HEK293T (cell line): Measurements from ENCODE around the gene CTAGE4.

ENCODE experiments used
- ARNT ChIP-seq: fragments of 450-650 bp; IDR thresholded peaks from 2 replicates; pipeline ENCODE4 v1.6.1; 2017; ENCODE audit warnings: mild to moderate bottlenecking
- FOXK2 ChIP-seq: fragments of 450-650 bp; IDR thresholded peaks from 2 replicates; pipeline ENCODE4 v1.6.1; 2016; ENCODE audit warnings: mild to moderate bottlenecking
- HDGF ChIP-seq: fragments of 450-650 bp; IDR thresholded peaks from 2 replicates; pipeline ENCODE4 v1.6.1; 2017; ENCODE audit warnings: antibody characterized with exemption, borderline replicate concordance
- NFRKB ChIP-seq: fragments of 450-650 bp; IDR thresholded peaks from 2 replicates; pipeline ENCODE4 v1.6.1; 2016; ENCODE audit warnings: mild to moderate bottlenecking, moderate library complexity
- SP1 ChIP-seq: fragments of 450-650 bp; IDR thresholded peaks from 2 replicates; pipeline ENCODE4 v1.6.1; 2017
- TARDBP ChIP-seq: fragments of 450-650 bp; IDR thresholded peaks from 2 replicates; pipeline ENCODE4 v1.6.1; 2016
- ZNF384 ChIP-seq: fragments of 450-650 bp; IDR thresholded peaks from 2 replicates; pipeline ENCODE4 v1.6.1; 2016

DNA sequence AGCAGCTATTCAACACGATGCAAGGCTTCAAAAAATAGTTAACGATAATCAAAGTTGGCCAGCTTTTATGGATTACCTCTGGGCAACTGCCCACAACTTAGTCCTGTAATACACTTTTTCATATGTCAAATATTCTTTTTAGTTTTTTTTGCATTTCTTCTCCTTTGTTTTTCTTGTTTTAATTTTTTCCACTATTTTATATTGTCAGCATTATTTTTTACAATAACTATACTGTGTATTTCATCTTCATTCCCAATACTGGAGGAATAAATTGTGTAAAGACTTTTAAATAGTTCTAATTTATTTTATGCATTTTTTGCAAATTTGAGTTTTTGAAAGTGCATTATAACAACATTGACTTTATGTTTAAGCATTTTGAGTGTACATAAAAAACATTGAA, 18.5 kb upstream of the CTAGE4 start:
- no peak for TF ChIP-seq SP1
- TF ChIP-seq NFRKB = no peak
- no peak for TF ChIP-seq ZNF384
- no peak for TF ChIP-seq HDGF
- TF ChIP-seq FOXK2 = no peak
- TF ChIP-seq ARNT = no peak
- no peak for TF ChIP-seq TARDBP
